ENCODE results near the gene EFCAB7.
A peak's percentile ranks its signal among the peaks of the same experiment; 100 is the strongest.
"Not testable (repeated sequence)": the region's sequence is repeated elsewhere in the genome, so short reads cannot be mapped to it uniquely, and the experiment has no call there.

EFCAB7 gene

DNA sequence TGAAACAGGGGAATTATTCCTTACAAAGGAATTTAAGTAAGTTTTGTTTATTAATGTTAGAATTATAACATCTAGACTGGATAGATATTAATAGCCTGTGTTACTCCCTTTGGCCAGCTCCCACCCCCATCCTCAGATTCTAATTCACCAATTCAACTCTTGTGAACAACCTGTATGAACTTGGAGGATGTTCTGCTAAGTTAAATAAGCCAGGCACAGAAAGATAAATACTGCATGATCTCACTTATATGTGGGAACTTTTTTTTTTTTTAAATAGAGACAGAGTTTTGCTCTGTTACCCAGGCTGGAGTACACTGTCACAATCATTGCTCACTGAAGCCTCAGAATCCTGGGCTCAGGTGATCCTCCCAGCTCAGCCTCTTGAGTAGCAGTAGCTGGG, 32.2 kb downstream of the EFCAB7 start:
- DNase-seq (ENCODE audit: low read depth) = no peak

DNA sequence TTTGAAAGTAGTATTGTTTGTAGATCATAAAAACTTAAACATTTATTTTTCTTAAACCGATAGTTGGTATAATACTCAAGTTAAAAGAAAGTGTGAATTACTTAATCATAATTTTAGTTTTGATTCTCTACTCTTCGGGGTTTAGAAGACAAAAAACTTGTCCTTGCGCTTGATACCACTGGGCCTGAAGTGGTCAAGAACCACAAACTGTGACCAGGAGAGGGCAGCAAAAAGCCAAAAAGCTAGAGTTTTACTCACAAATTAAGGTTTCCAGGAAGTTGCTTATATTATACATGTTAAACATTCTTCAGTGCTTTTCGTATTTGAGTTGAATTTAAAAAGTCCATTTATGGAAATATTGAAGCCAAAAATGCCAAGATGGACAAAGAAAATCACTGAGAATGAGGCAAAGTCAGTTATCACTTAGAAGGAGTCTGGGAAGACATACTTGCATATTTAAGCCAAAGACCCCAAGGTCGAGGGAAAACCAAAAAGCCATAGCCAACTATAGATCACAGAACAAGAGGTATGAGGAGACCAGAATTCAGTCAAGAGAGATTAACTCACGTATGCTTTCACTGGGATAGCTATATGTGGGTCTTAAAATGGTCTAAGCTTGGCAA, 34.2 kb downstream of the EFCAB7 start:
- peak; percentile 46 for DNase-seq (ENCODE audit: low read depth)

DNA sequence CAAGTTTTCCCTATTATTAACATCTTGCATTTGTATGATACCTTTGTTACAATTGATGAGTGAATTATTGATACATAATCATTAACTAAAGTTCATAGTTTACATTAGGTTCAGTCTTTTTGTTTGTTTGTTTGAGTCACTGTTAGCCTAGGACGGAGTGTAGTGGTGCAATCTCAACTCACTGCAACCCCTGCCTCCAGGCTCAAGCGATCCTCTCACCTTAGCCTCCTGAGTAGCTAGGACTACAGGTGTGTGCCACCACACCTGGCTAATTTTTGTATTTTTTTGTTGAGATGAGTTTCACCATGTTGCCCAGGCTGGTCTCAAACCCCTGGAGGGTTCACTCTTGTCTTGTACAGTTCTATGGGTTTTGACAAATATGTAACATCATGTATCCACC, 36.0 kb downstream of the EFCAB7 start:
- DNase-seq (ENCODE audit: low read depth) = no peak

DNA sequence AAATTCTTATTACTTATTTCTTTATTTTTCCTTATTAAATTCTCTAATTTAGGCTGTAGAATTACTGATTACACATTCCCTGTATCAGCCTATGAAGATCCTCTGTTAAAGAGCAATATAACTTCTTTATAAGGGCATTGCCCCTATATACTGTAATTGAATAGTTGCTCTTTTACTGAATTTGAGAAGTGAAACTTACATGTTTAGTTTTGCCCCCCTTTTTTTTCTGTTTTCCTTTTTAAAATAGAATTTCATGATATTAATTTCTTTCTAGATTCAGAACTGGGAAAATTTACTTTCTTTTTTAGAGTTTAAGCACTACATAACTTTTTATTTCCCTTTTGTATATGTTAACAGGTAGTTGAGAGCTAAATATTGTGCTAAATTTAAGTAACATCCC, 40.4 kb downstream of the EFCAB7 start:
- DNase-seq (ENCODE audit: low read depth) = no peak

DNA sequence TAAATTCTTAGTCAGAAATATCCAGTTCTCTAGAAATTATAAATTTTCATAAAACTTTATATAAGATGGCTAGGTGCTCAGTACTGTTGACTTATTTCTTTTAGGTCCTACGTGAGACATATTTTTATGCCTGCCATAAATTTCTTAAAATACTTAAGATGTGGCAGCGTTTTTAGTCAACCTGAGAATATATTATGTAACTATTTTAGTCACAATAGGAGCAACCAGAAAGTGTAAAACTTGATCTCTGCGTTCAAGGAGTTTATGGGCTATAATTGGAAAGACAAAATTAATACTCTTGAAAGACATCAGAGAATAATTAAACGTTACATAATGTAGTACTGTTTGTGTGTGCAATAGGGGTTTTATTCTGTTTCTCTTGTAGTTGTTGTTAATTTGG, 45.7 kb downstream of the EFCAB7 start:
- no peak for DNase-seq (ENCODE audit: low read depth)

DNA sequence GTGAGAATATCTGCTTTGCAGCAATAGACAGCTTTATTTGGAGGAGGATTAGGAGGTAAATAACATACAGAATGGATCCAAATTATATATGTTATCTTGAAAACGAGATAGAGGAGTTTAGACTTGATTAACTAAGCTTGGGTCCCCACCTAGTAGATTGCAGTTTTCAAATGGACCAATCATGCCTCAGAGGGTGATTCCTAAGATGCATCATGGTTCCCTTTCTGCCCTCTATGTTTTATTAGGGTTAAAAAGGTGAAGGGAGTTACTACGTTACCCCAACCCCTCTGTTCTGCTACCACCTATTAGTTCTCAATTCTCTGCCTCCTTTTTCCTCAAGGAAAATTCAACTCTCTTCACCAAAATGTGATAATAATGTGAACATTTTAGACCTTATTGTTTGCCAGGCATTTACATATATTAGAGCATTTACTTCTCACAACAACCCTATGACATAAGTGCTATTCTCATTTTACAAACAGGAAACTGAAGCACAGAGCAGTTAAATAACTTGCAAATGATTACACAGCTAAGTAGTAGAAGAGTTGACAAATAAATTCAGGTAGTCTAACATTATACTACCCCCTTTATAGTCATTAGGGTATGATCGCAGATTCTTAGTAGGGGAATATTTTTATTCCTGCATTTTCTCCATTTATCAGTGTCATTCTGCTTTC, 46.5 kb downstream of the EFCAB7 start:
- DNase-seq (ENCODE audit: low read depth) = no peak

DNA sequence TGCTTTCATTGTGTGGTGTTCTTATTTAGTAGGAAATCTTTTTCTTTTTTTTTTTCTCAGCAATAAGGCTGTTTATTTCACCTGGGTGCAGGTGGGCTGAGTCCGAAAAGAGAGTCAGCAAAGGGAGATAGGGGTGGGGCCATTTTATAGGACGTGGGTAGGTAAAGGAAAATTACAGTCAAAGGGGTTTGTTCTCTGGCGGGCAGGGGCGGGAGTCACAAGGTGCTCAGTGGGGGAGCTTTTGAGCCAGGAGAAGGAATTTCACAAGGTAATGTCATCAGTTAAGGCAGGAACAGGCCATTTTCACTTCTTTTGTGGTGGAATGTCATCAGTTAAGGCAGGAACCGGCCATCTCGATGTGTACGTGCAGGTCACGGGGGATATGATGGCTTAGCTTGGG, 49.4 kb downstream of the EFCAB7 start:
- not testable (repeated sequence) for DNase-seq (ENCODE audit: low read depth)

DNA sequence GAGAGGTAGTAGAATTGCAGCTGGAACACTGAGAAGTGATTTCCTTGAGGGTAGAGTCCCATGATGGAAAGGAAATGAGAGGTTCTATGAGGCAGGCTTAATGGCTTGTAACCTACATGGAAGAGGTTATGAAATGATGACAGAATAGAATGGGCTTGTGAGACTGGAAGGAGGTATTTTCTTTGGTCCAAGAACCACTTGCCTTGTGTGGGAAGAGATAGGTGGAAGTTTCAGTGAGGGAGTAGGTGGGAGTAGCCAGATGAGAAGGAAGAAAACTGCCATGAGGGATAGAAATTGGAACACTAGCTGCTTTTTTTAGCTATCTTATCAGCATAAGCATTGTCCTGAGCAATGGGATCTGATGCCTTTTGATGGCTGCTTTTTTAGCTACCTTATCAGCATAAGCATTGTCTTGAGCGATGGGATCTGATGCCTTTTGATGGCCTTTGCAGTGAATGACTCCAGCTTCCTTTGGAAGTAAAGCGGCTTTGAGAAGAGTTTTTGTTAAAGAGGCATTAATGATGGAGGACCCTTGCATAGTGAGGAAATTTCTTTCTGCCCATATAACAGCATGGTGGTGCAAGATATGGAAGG, 51.0 kb downstream of the EFCAB7 start:
- DNase-seq (ENCODE audit: low read depth) = not testable (repeated sequence)

DNA sequence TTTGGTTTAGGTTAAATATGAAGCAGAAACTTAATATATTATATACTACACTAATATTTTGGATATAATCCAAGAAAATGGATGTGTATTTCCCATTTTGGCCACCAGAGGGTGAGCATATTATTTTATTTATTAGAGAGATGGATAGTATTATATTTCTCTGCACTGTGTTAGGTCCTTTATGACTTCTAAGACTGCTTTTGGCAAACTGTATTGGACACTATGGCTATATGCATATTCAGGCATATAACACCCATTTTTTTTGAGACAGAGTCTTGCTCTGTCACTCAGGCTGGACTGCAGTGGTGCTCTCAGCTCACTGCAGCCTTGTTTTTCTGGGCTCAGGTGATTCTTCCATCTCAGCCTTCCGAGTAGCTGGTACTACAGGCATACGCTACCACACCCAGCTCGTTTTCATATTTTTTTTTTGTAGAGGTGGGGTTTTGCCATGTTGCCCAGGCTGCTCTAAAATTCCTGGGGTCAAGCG, 52.1 kb downstream of the EFCAB7 start:
- DNase-seq (ENCODE audit: low read depth) = peak; percentile 38

DNA sequence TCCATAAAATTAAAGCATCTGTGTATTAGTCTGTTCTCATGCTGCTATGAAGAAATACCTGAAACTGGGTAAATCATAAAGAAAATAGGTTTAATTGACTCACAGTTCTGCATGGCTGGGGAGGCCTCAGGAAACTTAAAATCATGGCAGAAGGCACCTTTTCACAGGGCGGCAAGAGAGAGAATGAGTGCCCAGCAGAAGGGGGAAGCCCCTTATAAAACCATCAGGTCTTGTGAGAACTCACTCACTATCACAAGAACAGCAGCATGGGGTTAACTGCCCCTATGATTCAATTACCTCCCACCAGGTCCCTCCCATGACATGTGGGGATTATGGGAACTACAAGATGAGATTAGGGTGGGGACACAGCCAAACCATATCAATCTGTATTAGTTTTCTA, 63.0 kb downstream of the EFCAB7 start:
- DNase-seq (ENCODE audit: low read depth) = not testable (repeated sequence)

DNA sequence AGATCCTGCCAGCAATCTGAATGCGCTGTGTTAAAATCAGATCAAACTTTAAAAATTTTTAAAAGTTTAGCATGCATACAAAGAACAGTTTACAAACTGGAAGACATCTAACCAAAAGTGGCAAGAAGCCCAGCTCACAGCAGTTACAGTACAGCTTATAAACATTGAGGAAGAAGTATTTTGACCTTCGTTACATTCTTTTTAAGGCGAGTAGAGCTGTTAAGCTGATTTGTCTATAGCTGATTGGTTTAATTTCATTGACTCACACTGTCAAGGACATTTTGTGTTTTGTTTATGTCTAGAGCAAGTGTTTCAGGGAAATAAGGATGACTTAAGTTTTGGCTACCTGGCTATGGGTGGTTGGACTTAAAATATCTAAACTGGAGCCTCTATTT, 66.8 kb downstream of the EFCAB7 start:
- peak; percentile 12 for DNase-seq (ENCODE audit: low read depth)

DNA sequence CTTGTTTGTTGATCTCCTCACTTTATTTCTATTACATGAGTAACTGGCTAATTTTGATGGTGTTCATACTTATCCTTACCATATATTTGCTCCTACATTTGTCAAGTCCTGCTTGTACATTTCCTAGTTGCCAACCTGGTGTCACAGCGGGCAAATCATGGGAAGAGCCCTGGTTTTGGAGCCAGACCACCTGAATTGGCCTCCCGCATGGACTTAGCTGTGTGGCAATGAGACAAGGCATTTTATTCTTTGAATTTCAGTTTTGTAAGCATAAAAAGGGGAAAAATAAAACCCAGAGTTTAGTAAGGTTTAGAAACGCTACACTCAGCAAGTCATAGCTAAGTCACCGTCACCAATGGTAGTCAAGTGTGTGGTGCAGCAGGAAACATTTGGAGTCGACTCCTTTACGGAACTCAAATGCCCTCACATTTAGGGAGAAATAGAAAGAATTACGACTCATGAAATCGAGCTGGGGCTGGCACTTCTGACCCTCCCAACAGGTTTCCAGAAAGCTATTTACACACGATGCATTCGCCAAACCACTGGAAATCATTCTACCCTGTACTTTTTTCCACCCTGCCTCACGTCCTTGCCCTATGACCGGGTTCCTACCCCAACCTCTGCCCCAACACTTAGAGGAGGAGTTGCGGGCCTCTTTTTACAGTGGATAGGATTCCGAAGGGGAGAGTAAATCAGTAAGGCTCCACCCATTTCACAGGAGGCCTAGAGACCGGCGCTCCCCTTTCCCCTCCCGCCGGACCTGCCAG, 69.4 kb downstream of the EFCAB7 start:
- DNase-seq (ENCODE audit: low read depth) = peak; percentile 3

DNA sequence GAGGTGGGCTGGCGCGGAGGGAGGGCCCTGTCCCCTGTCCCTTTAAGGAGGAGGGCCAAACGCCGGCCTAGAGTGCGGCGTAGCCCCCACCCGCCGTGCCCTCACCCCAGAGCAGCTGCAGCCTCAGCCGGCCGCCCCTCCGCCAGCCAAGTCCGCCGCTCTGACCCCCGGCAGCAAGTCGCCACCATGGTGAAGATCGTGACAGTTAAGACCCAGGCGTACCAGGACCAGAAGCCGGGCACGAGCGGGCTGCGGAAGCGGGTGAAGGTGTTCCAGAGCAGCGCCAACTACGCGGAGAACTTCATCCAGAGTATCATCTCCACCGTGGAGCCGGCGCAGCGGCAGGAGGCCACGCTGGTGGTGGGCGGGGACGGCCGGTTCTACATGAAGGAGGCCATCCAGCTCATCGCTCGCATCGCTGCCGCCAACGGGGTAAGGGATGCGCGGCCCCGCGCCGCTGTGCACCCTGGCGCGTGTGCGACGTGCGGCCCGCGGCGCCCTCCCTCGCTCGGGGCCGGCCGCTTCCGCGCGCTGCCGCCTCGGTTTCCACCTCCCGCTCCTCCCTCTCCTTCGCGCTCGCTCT, 70.1 kb downstream of the EFCAB7 start, which contains the start of gene PGM1:
TSS of gene PGM1 (plus strand) at position 109 of the 583 bp plus-strand sequence. CDS start at position 187, 78 bp downstream.
- DNase-seq (ENCODE audit: low read depth) = peak; percentile 86

DNA sequence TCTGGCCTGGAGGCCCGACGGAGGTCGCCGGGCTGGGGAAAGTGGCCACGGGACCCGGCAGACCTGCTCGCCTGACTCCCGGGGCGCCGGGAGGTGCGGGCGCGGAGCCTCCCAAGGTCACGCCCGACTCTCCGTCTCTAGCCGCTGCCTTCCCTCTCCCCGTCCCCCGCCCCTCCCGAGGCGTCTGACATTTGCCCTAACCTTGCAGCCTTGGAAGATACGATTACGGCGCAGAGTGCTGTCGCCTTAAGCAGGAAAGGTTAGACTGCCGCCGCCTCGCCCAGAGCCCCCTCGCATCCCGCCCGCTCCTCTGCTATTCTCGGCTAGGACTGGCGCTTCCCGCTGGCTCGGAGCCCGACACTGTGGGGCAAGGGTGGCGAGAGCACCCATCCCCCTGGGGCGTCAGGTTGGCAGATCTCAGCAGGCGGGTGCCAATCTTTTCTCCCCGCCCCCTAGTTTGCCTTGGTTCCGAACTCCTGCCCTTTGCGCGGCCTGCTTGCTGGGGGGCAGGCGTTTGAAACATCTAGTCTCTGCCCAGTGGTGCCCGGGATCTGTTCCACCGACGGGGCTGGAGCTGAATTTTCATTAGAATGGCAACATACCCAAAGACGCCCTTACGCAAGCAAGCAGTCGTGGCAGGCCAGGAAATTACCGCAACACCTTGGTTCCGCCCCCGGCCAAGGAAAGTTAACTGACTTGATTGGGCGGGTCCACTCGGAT, 70.7 kb downstream of the EFCAB7 start:
- DNase-seq (ENCODE audit: low read depth) = peak; percentile 46

DNA sequence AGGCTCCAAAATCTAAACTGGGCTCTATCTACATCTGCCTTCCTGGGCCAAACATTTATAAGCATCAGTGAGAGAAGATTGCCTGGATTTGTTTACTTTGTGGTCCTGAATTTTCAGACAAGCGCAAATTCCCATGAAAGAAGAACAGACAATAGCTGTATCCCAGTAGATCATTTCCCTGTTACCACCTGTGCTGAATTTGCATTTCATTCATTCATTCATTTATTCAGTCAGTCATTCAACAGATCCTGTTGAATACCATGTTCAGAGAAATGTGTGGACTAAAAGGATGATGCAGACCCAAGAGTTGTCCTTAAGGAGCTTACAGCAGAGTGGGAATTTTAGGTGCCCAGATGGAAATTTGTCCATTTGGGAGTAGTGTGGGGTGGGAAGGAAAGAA, 72.1 kb downstream of the EFCAB7 start:
- no peak for DNase-seq (ENCODE audit: low read depth)

DNA sequence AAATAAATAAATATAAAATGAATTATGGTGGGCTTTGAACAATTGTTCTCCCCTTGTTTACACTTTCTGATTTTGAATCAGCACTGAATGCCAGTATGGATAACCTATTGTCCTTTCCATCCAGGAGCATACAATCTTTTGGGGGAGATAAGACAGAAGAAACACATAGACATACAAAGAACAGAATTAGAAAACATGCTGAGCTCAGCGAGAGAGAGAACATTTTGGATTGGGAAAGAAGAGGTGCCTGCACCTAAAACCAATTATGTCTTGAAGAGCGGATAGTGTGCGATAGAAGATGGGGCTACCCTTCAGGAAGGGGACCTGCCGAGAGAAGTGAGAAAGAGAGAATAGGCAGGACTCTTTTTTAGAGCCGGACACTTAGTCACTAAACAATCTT, 76.5 kb downstream of the EFCAB7 start:
- DNase-seq (ENCODE audit: low read depth) = no peak

DNA sequence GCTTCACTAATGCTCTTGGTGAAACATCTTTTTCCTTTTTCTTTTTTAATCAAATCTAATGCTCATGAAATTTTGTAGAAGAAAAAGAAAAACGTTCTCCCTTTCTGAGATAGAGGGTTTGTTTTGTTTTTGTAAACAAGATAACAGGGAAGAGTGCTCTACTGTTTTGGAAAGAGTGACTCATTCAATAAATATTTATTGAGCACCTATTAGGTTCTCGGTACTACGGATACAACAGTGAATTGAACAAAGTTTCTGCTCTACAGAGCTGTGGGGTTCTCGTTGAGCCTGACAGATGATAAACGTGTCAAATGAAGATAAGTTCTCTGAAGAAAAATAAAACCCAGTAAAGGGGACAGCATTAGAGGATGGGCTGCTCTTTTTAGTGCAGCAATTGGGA, 76.9 kb downstream of the EFCAB7 start:
- no peak for DNase-seq (ENCODE audit: low read depth)

DNA sequence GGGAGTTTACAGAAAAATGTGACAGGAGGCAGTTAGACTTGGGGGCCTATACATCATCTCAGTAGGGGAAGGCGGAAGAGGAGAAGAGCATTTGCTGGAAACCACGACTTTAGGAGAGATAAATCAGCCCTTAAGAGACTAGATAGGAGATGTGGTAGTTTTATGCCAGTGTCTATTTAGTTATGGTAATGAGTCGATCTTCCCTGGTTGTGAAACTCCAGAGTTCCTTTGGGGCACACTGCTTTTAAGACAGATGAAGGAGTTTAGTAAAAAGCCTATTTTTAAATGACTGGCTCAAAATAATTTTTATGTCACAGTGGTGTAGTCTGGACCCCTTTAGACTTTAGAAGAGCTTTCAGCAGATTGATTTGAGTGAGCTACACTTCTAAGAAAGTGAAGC, 77.7 kb downstream of the EFCAB7 start:
- peak; percentile 22 for DNase-seq (ENCODE audit: low read depth)

DNA sequence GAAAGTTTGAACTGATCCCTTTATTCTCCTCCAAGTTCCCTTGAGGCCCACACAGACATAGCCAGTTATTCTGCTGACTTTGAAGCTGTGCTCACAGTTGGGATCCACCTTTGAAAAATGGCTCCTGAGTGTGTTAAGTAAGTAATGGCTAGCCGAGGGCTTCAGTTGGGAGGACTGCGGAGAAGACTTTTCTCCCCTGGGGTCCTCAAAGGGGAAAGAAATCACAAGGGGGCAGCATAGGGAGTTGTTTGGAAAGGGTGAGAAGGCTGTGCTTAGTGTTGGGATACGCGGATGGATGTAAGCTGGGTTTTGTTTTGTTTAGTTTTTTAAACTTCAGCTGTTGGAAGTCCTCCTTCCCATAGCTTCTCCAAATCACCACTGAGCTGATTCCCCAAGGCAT, 78.1 kb downstream of the EFCAB7 start:
- DNase-seq (ENCODE audit: low read depth) = no peak

DNA sequence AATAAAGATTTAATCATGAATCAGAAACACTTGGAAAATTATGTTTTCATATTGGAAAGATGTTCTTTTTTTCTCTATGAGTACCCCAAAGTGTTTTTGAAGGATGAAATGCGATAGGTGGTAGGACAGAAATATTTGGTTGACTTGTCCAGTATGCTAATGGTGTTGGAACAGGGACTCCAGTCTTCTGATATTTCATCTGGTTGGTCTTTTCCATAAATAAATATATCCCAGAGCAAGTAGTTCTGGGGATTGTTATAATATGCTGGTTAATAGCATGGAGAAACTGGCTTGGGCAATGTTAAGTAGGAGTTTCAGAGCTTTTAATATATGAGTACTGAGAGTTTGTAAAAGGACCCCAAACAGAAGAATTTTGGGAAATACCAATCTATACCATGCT, 78.6 kb downstream of the EFCAB7 start:
- DNase-seq (ENCODE audit: low read depth) = no peak

DNA sequence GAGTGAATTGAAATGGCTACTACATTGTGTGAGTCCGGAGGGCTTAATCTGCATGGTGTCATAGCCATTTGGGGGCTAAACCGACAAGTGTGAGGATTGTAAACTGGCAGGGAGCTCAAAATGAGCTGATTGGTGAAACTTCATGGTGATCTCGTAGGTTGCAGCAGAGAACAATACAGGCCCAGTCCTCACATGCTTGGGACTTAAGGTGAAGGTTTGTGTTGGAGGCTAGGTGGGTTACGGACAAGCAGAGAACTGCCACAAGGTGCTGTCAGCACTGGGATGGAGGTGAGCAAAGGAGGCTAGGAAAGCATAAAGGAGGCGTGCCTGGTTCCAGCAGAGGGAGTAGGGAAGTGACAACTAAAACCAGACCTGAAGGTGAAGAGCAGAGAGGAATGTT, 79.3 kb downstream of the EFCAB7 start:
- no peak for DNase-seq (ENCODE audit: low read depth)

DNA sequence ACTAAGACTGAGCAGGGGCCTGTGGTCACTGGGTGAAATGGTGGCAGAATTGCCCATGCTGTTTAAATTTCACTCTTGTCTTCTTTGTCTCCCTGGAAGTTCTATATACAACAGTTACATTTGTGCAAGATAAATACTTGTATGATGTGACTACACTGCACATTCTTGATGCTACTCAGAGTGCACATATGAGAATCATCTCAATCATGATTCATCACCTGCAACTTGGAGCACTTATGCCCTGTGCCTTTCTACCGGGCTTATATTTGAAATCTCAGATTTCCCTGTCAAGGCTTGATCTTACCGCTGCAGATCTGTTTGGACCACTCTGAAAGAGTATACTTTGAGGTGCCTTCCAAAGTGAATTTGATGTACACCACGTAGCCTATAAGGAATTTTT, 80.5 kb downstream of the EFCAB7 start:
- peak; percentile 11 for DNase-seq (ENCODE audit: low read depth)
